HCT116 (cell line): ENCODE measurements around the gene ZAP70. TPM values are rescaled to one million over a fixed set of nuclear protein-coding genes. Genes with fewer than 3 reads are reported as not detected.

ENCODE experiments used
- ATAC-seq: fragments of 200-7000 bp; cut with Tn5 transposase; 2 replicates; pipeline ENCODE4 v1.9.1; 2020; ENCODE audit warnings: mild to moderate bottlenecking, moderate library complexity
- BruUV-seq: library from RNA; stranded (reverse); fragments of 400-500 nt; replicated peaks from 2 replicates; lab custom pipeline; 2021; lab: Mats Ljungman, UMichigan
- CTCF ChIA-PET: fragments of 300-600 bp; sonication (Branson Sonifier 250); formaldehyde crosslinking; loops from one replicate; lab custom pipeline; 2021; ENCODE audit warnings: antibody characterized with exemption; lab: Charles Lee
- POLR2A ChIA-PET: fragments of 300-600, 350-600 bp; sonication (Branson Sonifier 250); formaldehyde crosslinking; loops from one replicate; lab custom pipeline; 2021; ENCODE audit warnings: antibody characterized with exemption; lab: Charles Lee
- RAD21 ChIA-PET, 2 experiments: fragments of 300-600 bp; sonication (Branson Sonifier 250); formaldehyde crosslinking; loops; one replicate each; lab custom pipeline; 2023; ENCODE audit warnings: low total read pairs in 2 of 2; ENCODE audit not compliant: uncharacterized antibody in 2 of 2, unreplicated experiment in 2 of 2, low non-redundant PET in 1 of 2; lab: Charles Lee
- DNase-seq: peaks from one replicate; pipeline ENCODE4 v3.0.0-alpha.2; 2010; ENCODE audit warnings: low read depth, low spot score
- H2AFZ ChIP-seq: fragments of 200-600 bp; shearing (Covaris generic), sonication (generic); 2 replicates; pipeline ENCODE4 v1.6.1; 2017; ENCODE audit warnings: low read depth, mixed run types, mixed read lengths, antibody characterized with exemption, low read length; ENCODE audit not compliant: poor library complexity, severe bottlenecking
- H3K27ac ChIP-seq: 2 replicates; pipeline ENCODE4 v1.5.1; 2012; ENCODE audit warnings: low read depth, low read length
- H3K27me3 ChIP-seq: fragments of 200-600 bp; sonication (generic); 2 replicates; pipeline ENCODE4 v1.6.1; 2016; ENCODE audit warnings: mixed run types, low read length, mixed read lengths; ENCODE audit not compliant: insufficient read depth
- H3K36me3 ChIP-seq, 2 experiments: fragments of 200-500 bp in 1 of 2; fragments of 200-600 bp in 1 of 2; sonication (Bioruptor generic) in 1 of 2; sonication (generic) in 1 of 2; 2 replicates each; pipeline versions ENCODE4 v1.5.1 to v1.6.1; 2014 to 2016; ENCODE audit warnings: low read length in 2 of 2, inconsistent platforms in 1 of 2, mixed read lengths in 1 of 2, mixed run types in 1 of 2; ENCODE audit not compliant: insufficient read depth in 2 of 2, control insufficient read depth in 1 of 2
- H3K4me1 ChIP-seq, 2 experiments: fragments of 200-600 bp in 1 of 2; sonication (generic) in 1 of 2; 2 replicates each; pipeline versions ENCODE4 v1.5.1 to v1.6.1; 2012 to 2017; ENCODE audit warnings: low read length in 2 of 2, inconsistent platforms in 1 of 2, mild to moderate bottlenecking in 1 of 2, mixed read lengths in 1 of 2, mixed run types in 1 of 2, moderate library complexity in 1 of 2; ENCODE audit not compliant: insufficient read depth in 2 of 2, control insufficient read depth in 1 of 2
- H3K4me2 ChIP-seq: fragments of 200-600 bp; sonication (generic); 2 replicates; pipeline ENCODE4 v1.6.1; 2017; ENCODE audit warnings: mixed run types, low read length, mixed read lengths
- H3K4me3 ChIP-seq, 2 experiments: fragments of 200-600 bp in 1 of 2; sonication (generic) in 1 of 2; replicated peaks in 1 of 2; 2 replicates each; pipeline ENCODE4 v1.5.1; 2011 to 2016; ENCODE audit warnings: low read length in 2 of 2, control low read depth in 1 of 2, low read depth in 1 of 2, mild to moderate bottlenecking in 1 of 2, mixed read lengths in 1 of 2, mixed run types in 1 of 2
- H3K79me2 ChIP-seq: fragments of 200-600 bp; sonication (generic); 2 replicates; pipeline ENCODE4 v1.6.1; 2017; ENCODE audit warnings: mild to moderate bottlenecking, mixed run types, low read length, moderate library complexity, mixed read lengths; ENCODE audit not compliant: insufficient read depth
- H3K9ac ChIP-seq: fragments of 200-600 bp; sonication (generic); 2 replicates; pipeline ENCODE4 v1.6.1; 2016; ENCODE audit warnings: low read length, mixed read lengths
- H3K9me2 ChIP-seq: fragments of 200-600 bp; sonication (generic), shearing (Covaris generic); 2 replicates; pipeline ENCODE4 v1.6.1; 2017; ENCODE audit warnings: mixed run types, mild to moderate bottlenecking, moderate library complexity; ENCODE audit not compliant: insufficient read depth
- H3K9me3 ChIP-seq, 2 experiments: fragments of 200-500 bp in 1 of 2; fragments of 200-600 bp in 1 of 2; sonication (Bioruptor generic) in 1 of 2; sonication (generic) in 1 of 2; 2 replicates each; pipeline ENCODE4 v1.6.1; 2014 to 2017; ENCODE audit warnings: low read length in 2 of 2, mixed read lengths in 2 of 2, inconsistent platforms in 1 of 2, low read depth in 1 of 2, mild to moderate bottlenecking in 1 of 2, mixed run types in 1 of 2, moderate library complexity in 1 of 2; ENCODE audit not compliant: control insufficient read depth in 1 of 2, insufficient read depth in 1 of 2
- H4K20me1 ChIP-seq: fragments of 200-600 bp; sonication (generic), shearing (Covaris generic); 2 replicates; pipeline ENCODE4 v1.6.1; 2017; ENCODE audit warnings: mixed run types, mild to moderate bottlenecking, moderate library complexity; ENCODE audit not compliant: insufficient read depth
- ATF3 ChIP-seq: IDR thresholded peaks from 2 replicates; pipeline ENCODE4 v1.6.1; 2012
- CBX3 ChIP-seq: IDR thresholded peaks from 2 replicates; pipeline ENCODE4 v1.6.1; 2012; ENCODE audit warnings: low read depth
- CEBPB ChIP-seq: IDR thresholded peaks from 2 replicates; pipeline ENCODE4 v1.6.1; 2012; ENCODE audit warnings: low read depth
- EGR1 ChIP-seq: IDR thresholded peaks from 2 replicates; pipeline ENCODE4 v1.6.1; 2012; ENCODE audit warnings: low read depth
- EZH2 ChIP-seq: fragments of 200-600 bp; sonication (generic); IDR thresholded peaks from 2 replicates; pipeline ENCODE4 v1.6.1; 2017; ENCODE audit warnings: antibody characterized with exemption, mixed run types
- EZH2phosphoT487 ChIP-seq: fragments of 200-600 bp; IDR thresholded peaks from 2 replicates; pipeline ENCODE4 v1.6.1; 2018; ENCODE audit warnings: antibody characterized with exemption, borderline replicate concordance
- FOSL1 ChIP-seq: IDR thresholded peaks from 2 replicates; pipeline ENCODE4 v1.6.1; 2012; ENCODE audit warnings: low read depth
- JUND ChIP-seq: IDR thresholded peaks from 2 replicates; pipeline ENCODE4 v1.6.1; 2012
- POLR2A ChIP-seq: IDR thresholded peaks from 2 replicates; pipeline ENCODE4 v1.7.0; 2011; ENCODE audit warnings: borderline replicate concordance; ENCODE audit not compliant: insufficient read depth, insufficient read length; ENCODE audit errors: extremely low read depth
- RAD21 ChIP-seq: IDR thresholded peaks from 2 replicates; pipeline ENCODE4 v1.6.1; 2012; ENCODE audit warnings: low read depth, mild to moderate bottlenecking
- REST ChIP-seq: IDR thresholded peaks from 2 replicates; pipeline ENCODE4 v1.6.1; 2012; ENCODE audit warnings: low read depth
- SIN3A ChIP-seq: IDR thresholded peaks from 2 replicates; pipeline ENCODE4 v1.6.1; 2012; ENCODE audit warnings: low read depth
- SP1 ChIP-seq: IDR thresholded peaks from 2 replicates; pipeline ENCODE4 v1.6.1; 2012; ENCODE audit warnings: low read depth
- TCF7L2 ChIP-seq: IDR thresholded peaks from 2 replicates; pipeline ENCODE4 v1.7.0; 2011; ENCODE audit warnings: borderline replicate concordance, inconsistent platforms; ENCODE audit not compliant: insufficient read depth, insufficient read length; ENCODE audit errors: extremely low read depth
- YY1 ChIP-seq: IDR thresholded peaks from 2 replicates; pipeline ENCODE4 v1.6.1; 2011; ENCODE audit warnings: low read length, low read depth, moderate library complexity, mild to moderate bottlenecking; ENCODE audit not compliant: insufficient replicate concordance; ENCODE audit errors: extremely low read depth
- ZBTB33 ChIP-seq: IDR thresholded peaks from 2 replicates; pipeline ENCODE4 v1.6.1; 2011; ENCODE audit warnings: mild to moderate bottlenecking, low read length, moderate library complexity; ENCODE audit not compliant: insufficient replicate concordance; ENCODE audit errors: extremely low read depth
- ZFX ChIP-seq: fragments of 450-650 bp; IDR thresholded peaks from 2 replicates; pipeline ENCODE4 v1.6.1; 2017
- intact Hi-C: fragments of 100-400 bp; cut with micrococcal nuclease; formaldehyde crosslinking; loops from 2 replicates; pipeline ENCODE4 v1.10.0; 2022
- total RNA-seq: library from RNA; stranded (reverse); gene quantifications from one replicate; pipeline ENCODE4 v1.2.1, GENCODE V29; 2021; ENCODE audit not compliant: unreplicated experiment

The ZAP70 gene
- total RNA-seq, 1 experiment from 2014 or later: 0.91 TPM

GRCh38 chr2:97724501-97724900, 11.1 kb downstream of the ZAP70 start (continued):
- TF ChIP-seq FOSL1 (no peak), REST (no peak)
- TF ChIP-seq, all 23 proteins: peak for 0

GRCh38 chr2:97724946-97725688, 11.7 kb downstream of the ZAP70 start:
- H3K27ac ChIP-seq: no peak overlapping the region
- no peak overlapping the region for H3K4me2 ChIP-seq
- ChIA-PET POLR2A (no interaction called here), CTCF (no interaction called here), RAD21 (no interaction called here)
- no peak overlapping the region for H3K9ac ChIP-seq
- no peaks in the 10 kb centered on the region for H4K20me1 ChIP-seq
- no peaks in the 10 kb centered on the region for H3K9me2 ChIP-seq
- BruUV-seq: no TSS peak
- intact Hi-C loops: no loop called here
- no peaks in the 10 kb centered on the region for H3K9me3 ChIP-seq
- DNase-seq (no peak), ATAC-seq (no peak)
- no peak overlapping the region for H3K4me3 ChIP-seq
- no peaks in the 10 kb centered on the region for H3K36me3 ChIP-seq
- no peaks in the 10 kb centered on the region for H3K27me3 ChIP-seq
- H3K79me2 ChIP-seq: no peaks in the 10 kb centered on the region
- H3K4me1 ChIP-seq: no peaks in the 10 kb centered on the region
- no peak overlapping the region for H2AFZ ChIP-seq
- TF ChIP-seq RAD21: no peak
- TF ChIP-seq YY1: no peak
- TF ChIP-seq SP1: no peak
- TF ChIP-seq CBX3: no peak
- no peak for TF ChIP-seq ATF3
- no peak for TF ChIP-seq EZH2
- TF ChIP-seq EZH2phosphoT487: no peak
- no peak for TF ChIP-seq REST
- no peak for TF ChIP-seq JUND
- TF ChIP-seq TCF7L2: no peak
- TF ChIP-seq SIN3A: no peak
- no peak for TF ChIP-seq ZBTB33
- no peak for TF ChIP-seq CEBPB
- TF ChIP-seq POLR2A: no peak
- no peak for TF ChIP-seq ZFX
- no peak for TF ChIP-seq EGR1
